ENCODE data around the gene NEAT1. TPM values are rescaled to one million over a fixed set of nuclear protein-coding genes. Genes with fewer than 3 reads are reported as not detected.

Gene NEAT1
- total RNA-seq, 1 experiment from 2014 or later, result 938 TPM

DNA sequence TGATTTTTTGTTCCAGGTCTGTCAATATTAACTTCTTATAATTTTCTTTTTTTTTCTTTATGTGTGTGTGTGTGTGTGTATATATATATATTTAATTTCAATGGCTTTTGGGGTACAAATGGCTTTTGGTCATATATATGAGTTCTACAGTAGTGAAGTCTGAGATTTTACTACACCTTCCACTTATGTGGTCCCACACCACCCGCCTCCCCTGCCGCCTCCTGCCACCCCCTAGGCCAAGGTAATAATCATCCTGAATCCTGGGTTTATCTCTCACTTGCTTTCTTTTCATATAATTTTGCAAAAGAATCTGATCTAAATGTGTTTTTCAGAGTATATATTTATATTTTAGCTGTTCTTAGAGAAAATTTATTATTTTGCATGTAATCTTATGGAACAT is 11.1 kb downstream of the NEAT1 start:
- H3K27ac ChIP-seq, result no peak overlapping the region
- peaks cover 92% of the 10 kb centered on the region for H3K79me2 ChIP-seq (ENCODE audit: low read depth)
- no peak overlapping the region for H3K4me3 ChIP-seq
- POLR2A ChIA-PET (ENCODE audit: unreplicated experiment), result no interaction called here
- no peak for DNase-seq
- CTCF ChIA-PET, result no interaction called here
- BruUV-seq (replicated peaks), result no TSS peak
- no peaks in the 10 kb centered on the region for H3K27me3 ChIP-seq (ENCODE audit: insufficient read depth, low read depth)
- peaks cover 70% of the 10 kb centered on the region for H3K36me3 ChIP-seq (ENCODE audit: low read depth)
- H4K20me1 ChIP-seq (ENCODE audit: insufficient read depth), result peaks cover 93% of the 10 kb centered on the region
- H3K4me1 ChIP-seq (replicated peaks; ENCODE audit: insufficient read depth), result peaks cover 36% of the 10 kb centered on the region
- intact Hi-C loops (cut with micrococcal nuclease; ENCODE audit: unreplicated experiment), result loop anchor here (2.0 kb wide), 1 partner anchor 15 kb away; no protein-coding TSS in a partner anchor
- H2AFZ ChIP-seq, result no peak overlapping the region
- no peaks in the 10 kb centered on the region for H3K9me2 ChIP-seq (ENCODE audit: insufficient read depth)
- no peak overlapping the region for H3K4me2 ChIP-seq
- no peak for TF ChIP-seq EZH2 (IDR thresholded peaks at IDR 0.05; ENCODE audit: low read depth)
- TF ChIP-seq, protein P1, sequence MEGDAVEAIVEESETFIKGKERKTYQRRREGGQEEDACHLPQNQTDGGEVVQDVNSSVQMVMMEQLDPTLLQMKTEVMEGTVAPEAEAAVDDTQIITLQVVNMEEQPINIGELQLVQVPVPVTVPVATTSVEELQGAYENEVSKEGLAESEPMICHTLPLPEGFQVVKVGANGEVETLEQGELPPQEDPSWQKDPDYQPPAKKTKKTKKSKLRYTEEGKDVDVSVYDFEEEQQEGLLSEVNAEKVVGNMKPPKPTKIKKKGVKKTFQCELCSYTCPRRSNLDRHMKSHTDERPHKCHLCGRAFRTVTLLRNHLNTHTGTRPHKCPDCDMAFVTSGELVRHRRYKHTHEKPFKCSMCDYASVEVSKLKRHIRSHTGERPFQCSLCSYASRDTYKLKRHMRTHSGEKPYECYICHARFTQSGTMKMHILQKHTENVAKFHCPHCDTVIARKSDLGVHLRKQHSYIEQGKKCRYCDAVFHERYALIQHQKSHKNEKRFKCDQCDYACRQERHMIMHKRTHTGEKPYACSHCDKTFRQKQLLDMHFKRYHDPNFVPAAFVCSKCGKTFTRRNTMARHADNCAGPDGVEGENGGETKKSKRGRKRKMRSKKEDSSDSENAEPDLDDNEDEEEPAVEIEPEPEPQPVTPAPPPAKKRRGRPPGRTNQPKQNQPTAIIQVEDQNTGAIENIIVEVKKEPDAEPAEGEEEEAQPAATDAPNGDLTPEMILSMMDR (conservative IDR thresholded peaks at IDR 0.05), result no peak
- H3K9me3 ChIP-seq (ENCODE audit: insufficient read depth, low read depth), result no peaks in the 10 kb centered on the region
- H3F3A ChIP-seq (ENCODE audit: insufficient read depth, low read depth), result peaks cover 96% of the 10 kb centered on the region

DNA sequence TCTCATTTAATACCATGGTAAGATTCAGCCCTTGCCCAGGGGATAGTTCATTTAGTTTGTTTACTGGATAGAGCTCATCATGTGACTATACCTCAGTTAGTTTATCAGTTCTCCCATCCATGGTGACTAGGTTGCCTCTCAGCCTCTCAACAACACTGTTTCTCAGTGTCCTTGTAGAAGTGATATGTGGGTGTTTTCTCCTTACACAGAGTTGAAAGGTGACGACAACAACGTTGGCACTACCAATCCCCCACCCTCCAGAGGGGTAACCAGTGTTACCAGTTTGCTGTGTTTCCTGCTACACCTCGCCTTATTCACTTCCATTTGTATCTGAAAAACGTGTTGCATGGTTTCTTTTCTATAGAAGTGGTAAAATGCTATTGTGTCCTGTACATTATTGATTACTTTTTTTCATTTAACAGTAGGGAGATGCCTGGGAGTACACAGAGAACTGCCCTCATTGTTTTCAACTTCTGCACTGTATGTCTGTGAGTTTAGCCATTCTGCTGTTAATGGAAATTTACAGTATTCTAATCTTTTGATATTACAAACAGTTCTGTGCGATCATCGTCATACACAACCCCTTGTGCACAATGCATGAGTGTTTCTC is 11.6 kb downstream of the NEAT1 start:
- Histone ChIP-seq H3K36me3 (ENCODE audit: low read depth) (peaks cover 75% of the 10 kb centered on the region), H3K9me2 (ENCODE audit: insufficient read depth) (no peaks in the 10 kb centered on the region), H4K20me1 (ENCODE audit: insufficient read depth) (peaks cover 93% of the 10 kb centered on the region), H3K4me1 (replicated peaks; ENCODE audit: insufficient read depth) (peaks cover 37% of the 10 kb centered on the region), H3K4me2 (no peak overlapping the region), H3K9me3 (ENCODE audit: insufficient read depth, low read depth) (no peaks in the 10 kb centered on the region), H3K79me2 (ENCODE audit: low read depth) (peaks cover 92% of the 10 kb centered on the region), H3F3A (ENCODE audit: insufficient read depth, low read depth) (peaks cover 96% of the 10 kb centered on the region), H3K27me3 (ENCODE audit: insufficient read depth, low read depth) (no peaks in the 10 kb centered on the region), H3K27ac (no peak overlapping the region), H2AFZ (no peak overlapping the region), H3K4me3 (no peak overlapping the region)
- no peak for TF ChIP-seq EZH2 (IDR thresholded peaks at IDR 0.05; ENCODE audit: low read depth)
- TF ChIP-seq, protein P1 (conservative IDR thresholded peaks at IDR 0.05), result no peak
- intact Hi-C loops (cut with micrococcal nuclease; ENCODE audit: unreplicated experiment), result no loop called here
- BruUV-seq (replicated peaks), result no TSS peak
- ChIA-PET CTCF (no interaction called here), POLR2A (ENCODE audit: unreplicated experiment) (interaction anchor here (0.5 kb wide), 1 partner anchor 185 kb away, joined by 4 read pairs; no protein-coding TSS in a partner anchor)
- DNase-seq, result no peak

DNA sequence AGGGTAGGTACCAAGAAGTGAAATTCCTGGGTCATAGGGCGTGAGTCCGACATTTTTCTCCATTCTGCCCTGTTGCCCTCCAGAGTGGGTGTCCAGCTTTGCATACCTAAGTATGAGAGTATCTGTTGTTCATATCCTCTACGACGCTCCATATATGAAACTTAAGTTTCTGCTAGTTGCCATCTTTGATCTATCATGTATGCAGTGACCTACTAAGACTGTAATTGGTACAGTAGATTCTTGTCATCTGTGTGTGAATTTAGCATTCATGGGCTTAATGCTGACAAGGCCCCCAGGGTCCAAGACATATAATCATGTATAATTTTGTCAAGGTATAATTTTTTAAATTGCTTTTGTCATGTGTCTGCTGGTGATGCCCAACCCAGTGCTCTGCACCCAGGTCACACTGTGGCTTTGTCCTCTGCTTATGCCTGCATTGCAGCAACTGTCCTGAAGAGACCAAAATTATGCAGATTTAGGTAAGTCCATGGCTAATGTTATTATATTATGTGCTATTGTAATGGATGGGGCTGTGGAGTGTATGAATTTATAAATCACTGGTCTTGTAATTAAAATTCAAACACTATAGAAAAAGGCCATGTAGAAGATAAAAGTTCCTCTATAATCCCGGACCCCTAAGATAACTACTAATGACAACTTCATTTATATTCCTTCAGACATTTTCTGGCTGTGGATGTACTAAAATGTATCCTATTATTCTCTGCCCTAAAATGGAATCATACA is 12.2 kb downstream of the NEAT1 start:
- peaks cover 92% of the 10 kb centered on the region for H3K79me2 ChIP-seq (ENCODE audit: low read depth)
- no peak overlapping the region for H2AFZ ChIP-seq
- peaks cover 96% of the 10 kb centered on the region for H3F3A ChIP-seq (ENCODE audit: insufficient read depth, low read depth)
- no peak overlapping the region for H3K27ac ChIP-seq
- BruUV-seq (replicated peaks), result no TSS peak
- no peak for DNase-seq
- H4K20me1 ChIP-seq (ENCODE audit: insufficient read depth), result peaks cover 93% of the 10 kb centered on the region
- H3K9me2 ChIP-seq (ENCODE audit: insufficient read depth), result no peaks in the 10 kb centered on the region
- H3K9me3 ChIP-seq (ENCODE audit: insufficient read depth, low read depth), result no peaks in the 10 kb centered on the region
- H3K4me3 ChIP-seq, result no peak overlapping the region
- CTCF ChIA-PET, result no interaction called here
- POLR2A ChIA-PET (ENCODE audit: unreplicated experiment), result no interaction called here
- no peaks in the 10 kb centered on the region for H3K27me3 ChIP-seq (ENCODE audit: insufficient read depth, low read depth)
- no peak for TF ChIP-seq EZH2 (IDR thresholded peaks at IDR 0.05; ENCODE audit: low read depth)
- TF ChIP-seq, protein P1 (conservative IDR thresholded peaks at IDR 0.05), result no peak
- H3K36me3 ChIP-seq (ENCODE audit: low read depth), result peaks cover 72% of the 10 kb centered on the region
- H3K4me2 ChIP-seq, result no peak overlapping the region
- H3K4me1 ChIP-seq (replicated peaks; ENCODE audit: insufficient read depth), result peaks cover 37% of the 10 kb centered on the region
- intact Hi-C loops (cut with micrococcal nuclease; ENCODE audit: unreplicated experiment), result no loop called here
